Measurements from ENCODE around the gene FARP1. TPM values are rescaled to one million over a fixed set of nuclear protein-coding genes. Genes with fewer than 3 reads are reported as not detected.

FARP1 gene
- total and polyA plus RNA-seq, 2 of the 8 experiments (the other 6 are each of a cell fraction or from before 2014, with no cell fraction given), result 24.7 to 104 TPM

DNA sequence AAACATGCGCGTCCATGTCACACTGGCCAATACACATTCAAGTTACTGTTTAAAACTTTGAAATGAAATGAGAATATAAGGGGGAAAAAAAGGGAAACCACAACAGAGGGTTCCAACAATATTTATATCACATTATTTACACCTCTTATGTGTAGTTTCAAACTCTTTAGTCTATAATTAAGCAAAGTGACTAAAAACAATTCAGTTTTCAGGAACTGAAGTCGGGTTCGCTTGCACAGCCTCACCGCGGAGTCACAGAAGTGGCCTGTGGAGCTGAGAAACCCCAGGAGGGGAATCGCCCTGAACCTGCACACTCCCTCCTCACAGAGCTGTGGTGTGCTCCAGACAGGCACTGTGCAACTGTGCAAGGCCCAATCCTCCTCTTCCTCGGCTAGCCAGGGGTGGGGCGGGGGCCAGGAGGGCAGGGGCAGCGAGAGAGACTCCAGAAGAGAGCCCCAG, 358.1 kb downstream of the FARP1 start (continued):
- TF ChIP-seq, protein P1, sequence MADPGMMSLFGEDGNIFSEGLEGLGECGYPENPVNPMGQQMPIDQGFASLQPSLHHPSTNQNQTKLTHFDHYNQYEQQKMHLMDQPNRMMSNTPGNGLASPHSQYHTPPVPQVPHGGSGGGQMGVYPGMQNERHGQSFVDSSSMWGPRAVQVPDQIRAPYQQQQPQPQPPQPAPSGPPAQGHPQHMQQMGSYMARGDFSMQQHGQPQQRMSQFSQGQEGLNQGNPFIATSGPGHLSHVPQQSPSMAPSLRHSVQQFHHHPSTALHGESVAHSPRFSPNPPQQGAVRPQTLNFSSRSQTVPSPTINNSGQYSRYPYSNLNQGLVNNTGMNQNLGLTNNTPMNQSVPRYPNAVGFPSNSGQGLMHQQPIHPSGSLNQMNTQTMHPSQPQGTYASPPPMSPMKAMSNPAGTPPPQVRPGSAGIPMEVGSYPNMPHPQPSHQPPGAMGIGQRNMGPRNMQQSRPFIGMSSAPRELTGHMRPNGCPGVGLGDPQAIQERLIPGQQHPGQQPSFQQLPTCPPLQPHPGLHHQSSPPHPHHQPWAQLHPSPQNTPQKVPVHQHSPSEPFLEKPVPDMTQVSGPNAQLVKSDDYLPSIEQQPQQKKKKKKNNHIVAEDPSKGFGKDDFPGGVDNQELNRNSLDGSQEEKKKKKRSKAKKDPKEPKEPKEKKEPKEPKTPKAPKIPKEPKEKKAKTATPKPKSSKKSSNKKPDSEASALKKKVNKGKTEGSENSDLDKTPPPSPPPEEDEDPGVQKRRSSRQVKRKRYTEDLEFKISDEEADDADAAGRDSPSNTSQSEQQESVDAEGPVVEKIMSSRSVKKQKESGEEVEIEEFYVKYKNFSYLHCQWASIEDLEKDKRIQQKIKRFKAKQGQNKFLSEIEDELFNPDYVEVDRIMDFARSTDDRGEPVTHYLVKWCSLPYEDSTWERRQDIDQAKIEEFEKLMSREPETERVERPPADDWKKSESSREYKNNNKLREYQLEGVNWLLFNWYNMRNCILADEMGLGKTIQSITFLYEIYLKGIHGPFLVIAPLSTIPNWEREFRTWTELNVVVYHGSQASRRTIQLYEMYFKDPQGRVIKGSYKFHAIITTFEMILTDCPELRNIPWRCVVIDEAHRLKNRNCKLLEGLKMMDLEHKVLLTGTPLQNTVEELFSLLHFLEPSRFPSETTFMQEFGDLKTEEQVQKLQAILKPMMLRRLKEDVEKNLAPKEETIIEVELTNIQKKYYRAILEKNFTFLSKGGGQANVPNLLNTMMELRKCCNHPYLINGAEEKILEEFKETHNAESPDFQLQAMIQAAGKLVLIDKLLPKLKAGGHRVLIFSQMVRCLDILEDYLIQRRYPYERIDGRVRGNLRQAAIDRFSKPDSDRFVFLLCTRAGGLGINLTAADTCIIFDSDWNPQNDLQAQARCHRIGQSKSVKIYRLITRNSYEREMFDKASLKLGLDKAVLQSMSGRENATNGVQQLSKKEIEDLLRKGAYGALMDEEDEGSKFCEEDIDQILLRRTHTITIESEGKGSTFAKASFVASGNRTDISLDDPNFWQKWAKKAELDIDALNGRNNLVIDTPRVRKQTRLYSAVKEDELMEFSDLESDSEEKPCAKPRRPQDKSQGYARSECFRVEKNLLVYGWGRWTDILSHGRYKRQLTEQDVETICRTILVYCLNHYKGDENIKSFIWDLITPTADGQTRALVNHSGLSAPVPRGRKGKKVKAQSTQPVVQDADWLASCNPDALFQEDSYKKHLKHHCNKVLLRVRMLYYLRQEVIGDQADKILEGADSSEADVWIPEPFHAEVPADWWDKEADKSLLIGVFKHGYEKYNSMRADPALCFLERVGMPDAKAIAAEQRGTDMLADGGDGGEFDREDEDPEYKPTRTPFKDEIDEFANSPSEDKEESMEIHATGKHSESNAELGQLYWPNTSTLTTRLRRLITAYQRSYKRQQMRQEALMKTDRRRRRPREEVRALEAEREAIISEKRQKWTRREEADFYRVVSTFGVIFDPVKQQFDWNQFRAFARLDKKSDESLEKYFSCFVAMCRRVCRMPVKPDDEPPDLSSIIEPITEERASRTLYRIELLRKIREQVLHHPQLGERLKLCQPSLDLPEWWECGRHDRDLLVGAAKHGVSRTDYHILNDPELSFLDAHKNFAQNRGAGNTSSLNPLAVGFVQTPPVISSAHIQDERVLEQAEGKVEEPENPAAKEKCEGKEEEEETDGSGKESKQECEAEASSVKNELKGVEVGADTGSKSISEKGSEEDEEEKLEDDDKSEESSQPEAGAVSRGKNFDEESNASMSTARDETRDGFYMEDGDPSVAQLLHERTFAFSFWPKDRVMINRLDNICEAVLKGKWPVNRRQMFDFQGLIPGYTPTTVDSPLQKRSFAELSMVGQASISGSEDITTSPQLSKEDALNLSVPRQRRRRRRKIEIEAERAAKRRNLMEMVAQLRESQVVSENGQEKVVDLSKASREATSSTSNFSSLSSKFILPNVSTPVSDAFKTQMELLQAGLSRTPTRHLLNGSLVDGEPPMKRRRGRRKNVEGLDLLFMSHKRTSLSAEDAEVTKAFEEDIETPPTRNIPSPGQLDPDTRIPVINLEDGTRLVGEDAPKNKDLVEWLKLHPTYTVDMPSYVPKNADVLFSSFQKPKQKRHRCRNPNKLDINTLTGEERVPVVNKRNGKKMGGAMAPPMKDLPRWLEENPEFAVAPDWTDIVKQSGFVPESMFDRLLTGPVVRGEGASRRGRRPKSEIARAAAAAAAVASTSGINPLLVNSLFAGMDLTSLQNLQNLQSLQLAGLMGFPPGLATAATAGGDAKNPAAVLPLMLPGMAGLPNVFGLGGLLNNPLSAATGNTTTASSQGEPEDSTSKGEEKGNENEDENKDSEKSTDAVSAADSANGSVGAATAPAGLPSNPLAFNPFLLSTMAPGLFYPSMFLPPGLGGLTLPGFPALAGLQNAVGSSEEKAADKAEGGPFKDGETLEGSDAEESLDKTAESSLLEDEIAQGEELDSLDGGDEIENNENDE (IDR thresholded peaks at IDR 0.05; ENCODE audit: insufficient replicate concordance, low read length), result no peak
- TF ChIP-seq, protein P2, sequence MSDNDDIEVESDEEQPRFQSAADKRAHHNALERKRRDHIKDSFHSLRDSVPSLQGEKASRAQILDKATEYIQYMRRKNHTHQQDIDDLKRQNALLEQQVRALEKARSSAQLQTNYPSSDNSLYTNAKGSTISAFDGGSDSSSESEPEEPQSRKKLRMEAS (IDR thresholded peaks at IDR 0.05), result no peak
- TF ChIP-seq NRF1 (IDR thresholded peaks at IDR 0.05; ENCODE audit: low read depth, low read length), result no peak
- TF ChIP-seq SAP30 (IDR thresholded peaks at IDR 0.05; ENCODE audit: insufficient read depth, insufficient replicate concordance, low read length), result no peak
- TF ChIP-seq SIRT6 (IDR thresholded peaks at IDR 0.05; ENCODE audit: low read length), result no peak
- no peak for TF ChIP-seq TAF1 (IDR thresholded peaks at IDR 0.05; ENCODE audit: low read depth, low read length)
- no peak for TF ChIP-seq KDM5A (IDR thresholded peaks at IDR 0.05; ENCODE audit: low read length)
- no peak for TF ChIP-seq GABPA (IDR thresholded peaks at IDR 0.05; ENCODE audit: borderline replicate concordance, insufficient read depth, low read length)
- TF ChIP-seq TBP (IDR thresholded peaks at IDR 0.05; ENCODE audit: low read depth, low read length), result no peak
- no peak for TF ChIP-seq EZH2 (IDR thresholded peaks at IDR 0.05; ENCODE audit: low read depth, low read length, severe bottlenecking)
- TF ChIP-seq TAF7 (optimal IDR thresholded peaks at IDR 0.05; ENCODE audit: borderline replicate concordance, low read depth, low read length), result no peak
- no peak for TF ChIP-seq CREB1 (IDR thresholded peaks at IDR 0.05)

Data from H1 (cell line).